Measurements from ENCODE around the gene HSPB8. TPM values are rescaled to one million over a fixed set of nuclear protein-coding genes. Genes with fewer than 3 reads are reported as not detected.

HSPB8 gene
- polyA plus RNA-seq, 1 donor (not counting 4 experiments of a cell fraction or from before 2014, with no cell fraction given), result 3.0 TPM

DNA sequence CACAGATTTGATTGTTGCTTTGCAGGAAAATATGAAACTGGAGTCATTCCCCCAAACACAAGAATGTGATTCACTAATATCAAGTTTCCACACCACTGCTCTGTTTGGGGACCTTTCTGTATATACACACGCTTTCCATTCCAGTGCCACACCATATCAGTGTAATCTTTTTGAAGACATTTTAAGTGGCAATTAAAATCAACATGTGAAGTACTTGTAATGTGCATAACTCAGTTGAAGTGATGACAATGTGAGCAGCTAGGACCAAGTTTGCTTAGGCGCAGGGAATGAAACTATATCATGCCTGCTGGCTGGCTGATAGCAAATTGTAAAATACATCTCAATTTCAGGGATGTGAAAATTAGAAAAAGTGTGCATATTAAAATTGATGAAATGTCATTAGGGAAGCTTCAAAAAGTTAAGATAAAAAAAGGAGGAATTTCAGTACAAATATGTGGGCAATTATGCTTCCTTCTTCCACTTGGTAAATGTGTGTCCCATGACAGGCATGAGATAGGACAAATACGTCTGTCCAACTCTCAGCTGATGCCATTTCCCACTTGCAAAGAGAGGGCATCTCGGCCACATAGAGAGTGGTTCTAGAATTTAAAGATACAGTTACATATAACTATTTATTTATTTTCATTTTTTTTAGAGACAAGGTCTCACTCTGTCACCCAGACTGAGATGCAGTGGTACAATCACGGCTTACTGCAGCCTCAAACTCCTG is 43.7 kb downstream of the HSPB8 start:
- H4K20me1 ChIP-seq (ENCODE audit: control insufficient read depth, extremely low read depth, insufficient read depth, low read length), result no peaks in the 10 kb centered on the region
- H3K27ac ChIP-seq (ENCODE audit: control insufficient read depth, insufficient read depth, low read length), result no peak overlapping the region
- no peak for DNase-seq (ENCODE audit: low read depth, low spot score)
- no peaks in the 10 kb centered on the region for H3K27me3 ChIP-seq (ENCODE audit: control insufficient read depth, extremely low read depth, insufficient read depth, low read length)
- FAIRE-seq, result no peak
- no peaks in the 10 kb centered on the region for H3K9me1 ChIP-seq (ENCODE audit: control insufficient read depth, extremely low read depth, insufficient read depth, low read length)
- no peaks in the 10 kb centered on the region for H3K4me1 ChIP-seq (ENCODE audit: control insufficient read depth, extremely low read depth, insufficient read depth, low read length)
- TF ChIP-seq, protein P1, sequence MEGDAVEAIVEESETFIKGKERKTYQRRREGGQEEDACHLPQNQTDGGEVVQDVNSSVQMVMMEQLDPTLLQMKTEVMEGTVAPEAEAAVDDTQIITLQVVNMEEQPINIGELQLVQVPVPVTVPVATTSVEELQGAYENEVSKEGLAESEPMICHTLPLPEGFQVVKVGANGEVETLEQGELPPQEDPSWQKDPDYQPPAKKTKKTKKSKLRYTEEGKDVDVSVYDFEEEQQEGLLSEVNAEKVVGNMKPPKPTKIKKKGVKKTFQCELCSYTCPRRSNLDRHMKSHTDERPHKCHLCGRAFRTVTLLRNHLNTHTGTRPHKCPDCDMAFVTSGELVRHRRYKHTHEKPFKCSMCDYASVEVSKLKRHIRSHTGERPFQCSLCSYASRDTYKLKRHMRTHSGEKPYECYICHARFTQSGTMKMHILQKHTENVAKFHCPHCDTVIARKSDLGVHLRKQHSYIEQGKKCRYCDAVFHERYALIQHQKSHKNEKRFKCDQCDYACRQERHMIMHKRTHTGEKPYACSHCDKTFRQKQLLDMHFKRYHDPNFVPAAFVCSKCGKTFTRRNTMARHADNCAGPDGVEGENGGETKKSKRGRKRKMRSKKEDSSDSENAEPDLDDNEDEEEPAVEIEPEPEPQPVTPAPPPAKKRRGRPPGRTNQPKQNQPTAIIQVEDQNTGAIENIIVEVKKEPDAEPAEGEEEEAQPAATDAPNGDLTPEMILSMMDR (optimal IDR thresholded peaks at IDR 0.05 in 1 of 3, IDR thresholded peaks at IDR 0.05 in 1 of 3, conservative IDR thresholded peaks at IDR 0.05 in 1 of 3; ENCODE audit: extremely low read depth in 1 of 3, insufficient read depth in 2 of 3, low read length in 3 of 3), result no peak
- TF ChIP-seq EZH2 (IDR thresholded peaks at IDR 0.05; ENCODE audit: low read length), result no peak
- no peak overlapping the region for H3K4me2 ChIP-seq (ENCODE audit: control insufficient read depth, extremely low read depth, insufficient read depth, low read depth, low read length)
- no peaks in the 10 kb centered on the region for H3K36me3 ChIP-seq (ENCODE audit: control insufficient read depth in 2 of 2, extremely low read depth in 1 of 2, insufficient read depth in 2 of 2, low read length in 2 of 2)
- H2AFZ ChIP-seq (ENCODE audit: control insufficient read depth, low read length), result no peak overlapping the region
- dilution Hi-C loops (cut with MboI; ENCODE audit: extremely low pct_ligation_motif_present, low sequenced_read_pairs), result no loop called here
- H3K9me3 ChIP-seq (ENCODE audit: control insufficient read depth, low read depth, low read length), result no peaks in the 10 kb centered on the region
- H3K79me2 ChIP-seq (ENCODE audit: control insufficient read depth, insufficient read depth, low read length), result no peaks in the 10 kb centered on the region
- H3K4me3 ChIP-seq (ENCODE audit: control insufficient read depth in 2 of 3, extremely low read depth in 1 of 3, insufficient read depth in 2 of 3, low read depth in 1 of 3, low read length in 3 of 3), result no peak overlapping the region
- no peak overlapping the region for H3K9ac ChIP-seq (ENCODE audit: control insufficient read depth, extremely low read depth, insufficient read depth, low read length)

DNA sequence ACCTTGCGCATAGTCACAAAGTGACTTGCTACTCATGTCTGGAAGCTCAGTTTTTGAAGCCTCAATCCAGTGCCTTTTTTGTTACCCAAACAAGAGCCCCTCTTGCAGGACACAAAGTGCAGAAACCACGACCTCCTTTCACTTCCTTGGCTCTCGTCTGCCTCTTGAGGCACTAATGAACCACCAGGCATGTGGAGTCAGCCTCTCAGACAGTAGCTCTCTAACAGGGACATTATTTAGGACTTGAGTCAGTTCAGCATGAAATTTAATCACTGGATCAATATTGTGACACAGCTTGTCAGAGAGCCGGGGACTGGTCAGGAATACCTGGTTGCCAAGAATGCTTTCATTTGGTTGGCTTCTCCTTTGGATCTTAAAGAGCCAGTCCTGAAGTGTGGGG is 46.7 kb downstream of the HSPB8 start:
- H3K4me2 ChIP-seq (ENCODE audit: control insufficient read depth, extremely low read depth, insufficient read depth, low read depth, low read length), result no peak overlapping the region
- H3K4me1 ChIP-seq (ENCODE audit: control insufficient read depth, extremely low read depth, insufficient read depth, low read length), result no peaks in the 10 kb centered on the region
- no peak overlapping the region for H3K9ac ChIP-seq (ENCODE audit: control insufficient read depth, extremely low read depth, insufficient read depth, low read length)
- FAIRE-seq (no peak), DNase-seq (ENCODE audit: low read depth, low spot score) (no peak)
- TF ChIP-seq, protein P1 (optimal IDR thresholded peaks at IDR 0.05 in 1 of 3, IDR thresholded peaks at IDR 0.05 in 1 of 3, conservative IDR thresholded peaks at IDR 0.05 in 1 of 3; ENCODE audit: extremely low read depth in 1 of 3, insufficient read depth in 2 of 3, low read length in 3 of 3), result no peak
- TF ChIP-seq EZH2 (IDR thresholded peaks at IDR 0.05; ENCODE audit: low read length), result no peak
- no peaks in the 10 kb centered on the region for H4K20me1 ChIP-seq (ENCODE audit: control insufficient read depth, extremely low read depth, insufficient read depth, low read length)
- H3K9me1 ChIP-seq (ENCODE audit: control insufficient read depth, extremely low read depth, insufficient read depth, low read length), result no peaks in the 10 kb centered on the region
- no peaks in the 10 kb centered on the region for H3K79me2 ChIP-seq (ENCODE audit: control insufficient read depth, insufficient read depth, low read length)
- H3K4me3 ChIP-seq (ENCODE audit: control insufficient read depth in 2 of 3, extremely low read depth in 1 of 3, insufficient read depth in 2 of 3, low read depth in 1 of 3, low read length in 3 of 3), result no peak overlapping the region
- no peaks in the 10 kb centered on the region for H3K36me3 ChIP-seq (ENCODE audit: control insufficient read depth in 2 of 2, extremely low read depth in 1 of 2, insufficient read depth in 2 of 2, low read length in 2 of 2)
- H3K9me3 ChIP-seq (ENCODE audit: control insufficient read depth, low read depth, low read length), result no peaks in the 10 kb centered on the region
- H3K27me3 ChIP-seq (ENCODE audit: control insufficient read depth, extremely low read depth, insufficient read depth, low read length), result no peaks in the 10 kb centered on the region
- H2AFZ ChIP-seq (ENCODE audit: control insufficient read depth, low read length), result no peak overlapping the region
- dilution Hi-C loops (cut with MboI; ENCODE audit: extremely low pct_ligation_motif_present, low sequenced_read_pairs), result no loop called here
- H3K27ac ChIP-seq (ENCODE audit: control insufficient read depth, insufficient read depth, low read length), result no peak overlapping the region

Data from keratinocyte (primary cell).